Stimulated activated naive CD8-positive, alpha-beta T cell treated with anti-CD3 and anti-CD28 coated beads, Interleukin-15, Interleukin-2, amounts not matched to agents 100 U/mL and 50 U/mL, for 24 hours (primary cell): Measurements from ENCODE around the gene ANKRD55.
A peak's percentile ranks its signal among the peaks of the same experiment; 100 is the strongest.
"Not testable (repeated sequence)": the region's sequence is repeated elsewhere in the genome, so short reads cannot be mapped to it uniquely, and the experiment has no call there.

Source experiments
- ATAC-seq: fragments of 150-1000 bp; cut with Tn5 transposase; one replicate; pipeline ENCODE4 v1.10.0; 2021
- DNase-seq: peaks from one replicate; pipeline ENCODE4 v3.0.0; 2021

ANKRD55 gene

DNA sequence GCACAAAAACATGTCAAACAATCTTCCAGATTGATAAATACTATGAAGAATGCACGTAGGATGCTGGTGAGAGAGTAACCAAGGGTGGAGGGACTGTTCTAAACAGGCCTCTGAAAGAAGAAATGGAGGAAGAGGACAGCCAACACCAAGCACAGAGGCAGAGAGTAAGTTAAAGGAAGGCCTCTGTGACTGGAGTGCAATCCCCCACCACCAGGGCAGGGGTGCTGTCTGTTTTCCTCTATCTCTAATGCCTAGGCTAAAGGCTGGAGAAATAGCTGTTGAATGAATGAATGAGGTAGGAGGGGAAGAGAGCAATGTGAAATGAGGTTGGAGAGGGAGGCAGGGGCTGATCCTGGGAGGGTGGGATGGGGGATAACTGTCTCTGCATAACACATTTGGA is 88.9 kb downstream of the ANKRD55 start:
- ATAC-seq (no peak), DNase-seq (no peak)

GRCh38 chr5:56143373-56143714 is 89.8 kb downstream of the ANKRD55 start:
- no peak for DNase-seq
- ATAC-seq: no peak

GRCh38 chr5:56142614-56143372 is 90.3 kb downstream of the ANKRD55 start:
- ATAC-seq (peak; percentile 63), DNase-seq (no peak)

GRCh38 chr5:56142233-56142613 is 90.9 kb downstream of the ANKRD55 start:
- ATAC-seq (no peak), DNase-seq (no peak)

GRCh38 chr5:56140073-56140472 is 93.1 kb downstream of the ANKRD55 start:
- DNase-seq: no peak
- ATAC-seq: no peak

DNA sequence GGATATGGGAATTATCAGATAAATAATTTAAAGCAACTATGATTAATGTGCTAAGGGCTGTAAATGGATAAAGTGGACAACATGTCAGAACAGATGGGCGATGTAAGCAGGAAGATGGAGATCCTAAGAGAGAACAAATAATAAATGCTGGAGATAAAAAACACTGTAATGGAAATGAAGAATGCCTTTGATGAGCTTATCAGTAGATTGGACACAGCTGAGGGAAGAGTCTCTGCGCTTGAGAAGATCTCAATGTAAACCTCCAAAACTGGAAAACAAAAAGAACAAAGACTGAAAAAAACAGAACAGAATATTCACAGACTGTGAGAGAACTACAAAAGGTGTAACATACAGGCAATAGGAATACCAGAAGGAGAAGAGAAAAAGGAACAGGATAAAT is 102.5 kb downstream of the ANKRD55 start:
- no peak for DNase-seq
- no peak for ATAC-seq

GRCh38 chr5:56129288-56129687 is 103.8 kb downstream of the ANKRD55 start:
- no peak for ATAC-seq
- DNase-seq: no peak

DNA sequence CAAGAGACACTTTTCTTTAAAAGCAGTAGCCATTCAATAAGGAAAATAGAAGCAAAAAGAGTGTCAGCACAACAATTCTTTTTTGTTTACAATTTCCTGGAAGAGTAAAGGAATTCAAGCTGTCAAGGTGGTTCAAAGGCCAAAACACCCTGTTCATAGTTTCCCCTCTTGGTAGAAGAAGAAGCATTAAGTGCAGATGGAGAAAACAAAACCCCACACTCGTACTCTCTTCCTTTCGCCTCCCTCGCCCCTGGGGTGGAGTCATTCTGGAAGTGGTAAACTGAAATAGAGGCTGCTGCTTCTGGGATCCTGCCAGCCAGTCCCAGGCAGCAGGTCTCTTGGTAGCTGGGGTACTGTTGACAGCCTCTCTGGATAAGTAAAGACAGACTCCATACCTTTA is 105.0 kb downstream of the ANKRD55 start:
- ATAC-seq: peak; percentile 81
- DNase-seq: peak; percentile 23

DNA sequence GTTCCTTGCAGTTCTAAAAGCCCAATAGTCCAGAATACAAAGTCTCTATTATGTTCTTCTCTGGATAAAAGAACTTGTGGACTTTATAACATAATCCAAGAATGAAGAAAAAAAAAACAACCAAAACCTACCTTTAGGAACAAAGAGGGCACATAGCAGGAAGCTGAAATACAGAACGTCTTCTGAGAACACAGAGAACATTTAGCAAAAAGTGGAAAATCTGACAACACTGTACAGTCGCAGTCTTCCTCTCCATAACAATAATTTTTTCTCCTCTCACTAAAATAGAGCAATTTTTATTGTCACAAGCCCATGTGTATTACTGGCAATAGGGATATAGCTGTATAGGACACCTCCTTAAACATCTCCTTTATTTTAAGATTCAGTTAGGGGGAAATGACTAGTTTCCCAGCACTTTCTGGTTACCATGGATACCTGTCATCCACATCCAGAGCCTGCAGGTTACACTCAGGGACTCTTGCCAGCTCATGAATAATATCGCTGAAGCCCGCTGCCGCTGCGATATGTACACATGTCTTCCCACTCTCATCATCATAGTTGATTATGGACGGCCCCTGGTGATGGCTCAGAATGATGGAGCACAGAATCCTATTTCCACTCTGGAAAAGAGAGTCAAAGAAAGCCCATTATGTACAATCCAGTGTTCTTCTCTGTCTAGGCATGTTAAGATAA is 106.5 kb downstream of the ANKRD55 start:
- DNase-seq (no peak), ATAC-seq (peak; percentile 38)

DNA sequence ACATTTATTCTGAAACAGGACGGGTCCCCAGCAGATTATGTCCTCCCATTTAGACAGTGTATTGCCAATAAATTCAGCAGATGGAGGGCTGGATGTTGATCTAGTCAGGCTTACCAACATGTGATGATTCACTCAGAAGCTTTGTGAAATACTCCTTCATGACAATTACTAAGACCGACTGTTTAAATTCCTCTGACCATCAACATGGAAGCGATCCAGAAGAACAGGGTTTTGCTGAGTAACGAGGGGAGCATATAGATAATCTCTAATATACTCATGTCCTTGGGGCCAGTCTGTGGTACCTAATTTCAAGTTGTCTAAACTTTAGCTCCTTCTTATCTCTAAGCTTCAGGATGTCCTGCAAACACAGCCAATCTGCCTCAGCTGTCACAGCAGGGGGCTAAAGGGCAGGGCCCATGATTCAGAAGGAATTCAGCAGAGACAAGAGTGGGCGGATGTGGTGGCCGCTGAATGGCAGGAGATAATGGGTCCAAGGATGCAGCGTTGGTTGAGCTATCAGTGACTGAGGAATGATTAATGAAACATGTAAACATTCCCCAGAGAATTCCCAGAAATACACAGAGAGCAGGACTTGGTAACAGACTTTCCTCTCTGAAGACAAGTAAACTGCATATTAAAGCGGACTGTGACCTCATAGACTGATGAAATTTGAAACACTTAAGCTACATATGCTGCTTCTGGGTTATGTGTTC is 109.4 kb downstream of the ANKRD55 start:
- peak; percentile 26 for ATAC-seq
- DNase-seq: no peak

GRCh38 chr5:56122360-56122985 is 110.7 kb downstream of the ANKRD55 start:
- ATAC-seq, DNase-seq: not testable (repeated sequence)

- DNase-seq (no peak), ATAC-seq (no peak)
Observed at GRCh38 chr5:56119050-56119449, 114.1 kb downstream of the ANKRD55 start.

- DNase-seq: no peak
- ATAC-seq: no peak
Observed at GRCh38 chr5:56116599-56117141, 116.5 kb downstream of the ANKRD55 start.

GRCh38 chr5:56115589-56115988 is 117.5 kb downstream of the ANKRD55 start:
- ATAC-seq: no peak
- no peak for DNase-seq

DNA sequence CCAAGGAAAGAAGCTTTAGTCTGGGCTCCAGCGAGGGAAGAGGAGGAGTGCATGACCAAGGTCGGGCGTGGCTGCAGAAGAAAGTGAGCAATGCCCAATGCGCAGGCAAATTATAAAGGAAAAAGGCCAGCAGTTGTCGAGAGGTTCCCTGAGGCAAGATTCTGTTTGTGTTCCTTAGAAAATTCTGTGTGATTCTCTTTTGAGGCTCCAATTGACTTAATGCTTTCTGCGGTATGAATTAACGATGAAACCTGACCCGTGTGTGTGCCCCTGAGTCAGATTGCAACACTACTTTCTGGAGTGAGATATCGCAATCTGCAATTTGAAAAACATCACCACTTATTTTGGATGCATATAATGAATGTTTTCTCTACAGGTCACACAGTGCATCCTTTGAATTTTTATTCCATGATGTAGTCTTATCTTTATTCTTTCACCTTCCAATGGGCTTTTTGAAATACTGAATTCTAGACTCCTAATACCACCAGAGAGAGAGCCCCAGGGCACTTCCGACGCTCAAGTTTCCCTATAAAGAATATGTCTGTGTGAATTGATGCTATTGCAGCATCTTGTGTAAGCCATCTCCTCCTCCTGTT is 120.5 kb downstream of the ANKRD55 start:
- no peak for DNase-seq
- no peak for ATAC-seq

DNA sequence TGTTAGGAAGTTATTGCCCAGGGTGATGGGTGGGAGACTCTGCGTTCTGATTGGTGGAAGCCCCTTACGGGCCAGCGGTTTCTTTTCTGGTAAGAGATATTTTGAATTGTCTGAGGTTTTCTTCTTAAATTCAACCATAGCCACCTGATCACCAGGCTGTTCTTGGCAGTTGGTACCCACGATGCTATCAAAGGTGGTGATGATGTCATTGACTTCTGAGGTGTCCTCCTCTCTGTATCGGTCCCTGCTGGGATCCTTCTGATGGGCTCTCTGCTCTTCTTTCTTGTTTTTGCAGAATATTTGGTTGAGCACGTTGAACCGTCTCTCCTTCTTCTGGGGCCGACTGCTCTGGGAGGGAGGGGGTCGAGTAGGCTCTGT is 121.7 kb downstream of the ANKRD55 start:
- DNase-seq: no peak
- no peak for ATAC-seq

- ATAC-seq: no peak
- no peak for DNase-seq
Observed at GRCh38 chr5:56110646-56111403, 122.3 kb downstream of the ANKRD55 start.

DNA sequence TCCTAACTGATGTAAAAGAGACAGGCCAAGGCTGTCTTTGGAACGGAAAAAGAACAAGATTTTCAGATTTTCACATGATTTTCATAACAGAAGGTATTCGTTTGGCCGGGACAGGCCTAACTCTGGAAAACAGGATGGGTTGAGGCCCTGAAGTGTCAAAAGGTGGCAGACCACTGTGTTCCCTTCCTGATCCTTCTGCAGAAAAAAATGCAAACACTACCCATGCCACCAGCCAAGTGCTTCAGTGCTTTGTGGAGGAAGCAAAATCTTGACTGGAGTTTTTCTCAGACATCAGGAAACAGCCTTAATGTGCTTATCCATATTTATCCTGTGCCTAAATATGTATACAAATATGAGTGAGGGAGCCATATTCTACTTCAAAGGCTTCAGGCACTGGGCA is 124.9 kb downstream of the ANKRD55 start:
- no peak for ATAC-seq
- DNase-seq: no peak

- ATAC-seq: no peak
- DNase-seq: no peak
Observed at GRCh38 chr5:56106837-56107236, 126.3 kb downstream of the ANKRD55 start.

GRCh38 chr5:56105511-56106291 is 127.4 kb downstream of the ANKRD55 start:
- no peak for ATAC-seq
- DNase-seq: no peak

DNA sequence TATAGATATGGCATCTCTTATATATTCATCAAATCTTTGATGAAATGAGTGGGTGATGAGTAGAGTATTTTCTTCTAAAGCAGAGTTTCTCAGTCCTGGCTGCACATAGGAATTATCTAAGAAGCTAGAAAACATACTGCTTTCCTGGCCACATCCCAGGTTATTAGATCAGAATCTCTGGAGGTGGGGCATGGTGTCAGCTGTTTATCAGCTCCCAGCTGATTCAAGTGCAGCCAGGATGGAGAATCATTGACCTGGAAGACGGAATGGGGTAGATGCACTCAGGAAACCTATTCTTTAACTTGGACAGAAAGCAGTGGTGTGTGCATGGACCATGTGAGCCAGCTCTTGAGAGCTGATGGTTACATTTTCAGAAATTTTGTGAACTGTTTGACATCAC is 130.2 kb downstream of the ANKRD55 start:
- ATAC-seq (no peak), DNase-seq (no peak)
